ENCODE measurements around the gene CACHD1.

CACHD1 gene

GRCh38 chr1:64469977-64470664 lies at the start of gene CACHD1:
Gene CACHD1 (plus strand): TSS chr1:64470129. CDS start chr1:64470745, 616 bp downstream.
- peak; percentile 73 for DNase-seq

- no peak for DNase-seq
These were observed 48.6 kb upstream of the CACHD1 start for GRCh38 chr1:64421377-64421776.

GRCh38 chr1:64423526-64423925 lies 46.4 kb upstream of the CACHD1 start:
- DNase-seq = no peak

- no peak for DNase-seq
These were observed 45.5 kb upstream of the CACHD1 start for GRCh38 chr1:64424412-64424811.

GRCh38 chr1:64425521-64425920 lies 44.4 kb upstream of the CACHD1 start:
- DNase-seq = no peak

GRCh38 chr1:64426681-64427080 lies 43.2 kb upstream of the CACHD1 start:
- no peak for DNase-seq

GRCh38 chr1:64427879-64428278 lies 42.0 kb upstream of the CACHD1 start:
- no peak for DNase-seq

- DNase-seq = no peak
These were observed 36.6 kb upstream of the CACHD1 start for GRCh38 chr1:64433308-64433707.

- no peak for DNase-seq
These were observed 36.2 kb upstream of the CACHD1 start for GRCh38 chr1:64433747-64434146.

GRCh38 chr1:64435000-64435399 lies 34.9 kb upstream of the CACHD1 start:
- no peak for DNase-seq

- DNase-seq = no peak
These were observed 32.5 kb upstream of the CACHD1 start for GRCh38 chr1:64437453-64437852.

- DNase-seq = no peak
These were observed 29.6 kb upstream of the CACHD1 start for GRCh38 chr1:64440183-64440826.

GRCh38 chr1:64451440-64451839 lies 18.5 kb upstream of the CACHD1 start:
- DNase-seq = no peak

- DNase-seq = no peak
These were observed 16.2 kb upstream of the CACHD1 start for GRCh38 chr1:64453688-64454087.

GRCh38 chr1:64458915-64459314 lies 11.0 kb upstream of the CACHD1 start:
- no peak for DNase-seq

- no peak for DNase-seq
These were observed 10.2 kb upstream of the CACHD1 start for GRCh38 chr1:64459743-64460142.

- DNase-seq = no peak
These were observed 3.9 kb upstream of the CACHD1 start for GRCh38 chr1:64466033-64466432.

GRCh38 chr1:64469116-64469976 lies 583 bp upstream of the CACHD1 start:
- no peak for DNase-seq

- peak; percentile 22 for DNase-seq
These were observed 812 bp downstream of the CACHD1 start for GRCh38 chr1:64470665-64471217.

- peak; percentile 8 for DNase-seq
These were observed 1.5 kb downstream of the CACHD1 start for GRCh38 chr1:64471218-64472039.

- DNase-seq = no peak
These were observed 2.1 kb downstream of the CACHD1 start for GRCh38 chr1:64472040-64472376.

GRCh38 chr1:64472805-64473204 lies 2.9 kb downstream of the CACHD1 start:
- no peak for DNase-seq

- DNase-seq = no peak
These were observed 3.4 kb downstream of the CACHD1 start for GRCh38 chr1:64473367-64473766.
